Activated naive CD4-positive, alpha-beta T cell treated with anti-CD3 and anti-CD28 coated beads, Interleukin-2, amount 50 U/mL, for 72 hours (primary cell): ENCODE data around the gene TP53AIP1. TPM values are rescaled to one million over a fixed set of nuclear protein-coding genes. Genes with fewer than 3 reads are reported as not detected.

Experiments
- ATAC-seq, 2 donors: fragments of 150-1000 bp; cut with Tn5 transposase; 2 replicates each; pipeline ENCODE4 v1.10.0; 2021; ENCODE audit warnings: mild to moderate bottlenecking in 2 of 2, moderate library complexity in 2 of 2
- DNase-seq, 2 donors: peaks; one replicate each; pipeline ENCODE4 v3.0.0; 2021 to 2022; ENCODE audit warnings: low spot score in 2 of 2
- H3K27ac Mint-ChIP-seq, 2 donors: one replicate each; pipeline ENCODE4 v1.8.0; 2022; ENCODE audit warnings: mild to moderate bottlenecking in 2 of 2, mixed read lengths in 2 of 2
- H3K36me3 Mint-ChIP-seq, 2 donors: one replicate each; pipeline ENCODE4 v1.8.0; 2022; ENCODE audit warnings: mixed read lengths in 2 of 2
- H3K9me3 Mint-ChIP-seq, 2 donors: one replicate each; pipeline ENCODE4 v1.8.0; 2022; ENCODE audit warnings: mixed read lengths in 2 of 2
- total RNA-seq, 2 donors: library from RNA; stranded (reverse); gene quantifications; one replicate each; pipeline ENCODE4 v1.2.3, GENCODE V29; 2022

The TP53AIP1 gene
- total RNA-seq, 2 donors from 2014 or later: not detected

- peak in 1 of 2 donors; percentile 56 for ATAC-seq
- Mint-ChIP-seq H3K9me3 (no peaks in the 10 kb centered on the region), H3K27ac (no peak overlapping the region), H3K36me3 (no peaks in the 10 kb centered on the region)
- DNase-seq: no peak
These were observed 37.9 kb downstream of the TP53AIP1 start for GRCh38 chr11:128904656-128905344.

GRCh38 chr11:128904303-128904655, 38.4 kb downstream of the TP53AIP1 start:
- ATAC-seq: no peak
- no peaks in the 10 kb centered on the region for H3K9me3 Mint-ChIP-seq

GRCh38 chr11:128903248-128904061, 39.2 kb downstream of the TP53AIP1 start:
- no peak for DNase-seq
- Mint-ChIP-seq H3K27ac (no peak overlapping the region), H3K36me3 (no peaks in the 10 kb centered on the region), H3K9me3 (no peaks in the 10 kb centered on the region)
- no peak for ATAC-seq

More at GRCh38 chr11:128904303-128904655, 38.4 kb downstream of the TP53AIP1 start:
- no peak overlapping the region for H3K27ac Mint-ChIP-seq
- DNase-seq: no peak
- no peaks in the 10 kb centered on the region for H3K36me3 Mint-ChIP-seq

GRCh38 chr11:128902515-128903066, 40.1 kb downstream of the TP53AIP1 start:
- ATAC-seq (no peak), DNase-seq (no peak)
- Mint-ChIP-seq H3K27ac (no peak overlapping the region), H3K36me3 (no peaks in the 10 kb centered on the region), H3K9me3 (no peaks in the 10 kb centered on the region)

- no peak for DNase-seq
- H3K27ac Mint-ChIP-seq: no peak overlapping the region
These were observed 40.8 kb downstream of the TP53AIP1 start for GRCh38 chr11:128901653-128902514.

GRCh38 chr11:128900468-128900867, 42.2 kb downstream of the TP53AIP1 start:
- Mint-ChIP-seq H3K36me3 (no peaks in the 10 kb centered on the region), H3K9me3 (no peaks in the 10 kb centered on the region)

More at GRCh38 chr11:128901653-128902514, 40.8 kb downstream of the TP53AIP1 start:
- ATAC-seq: no peak
- no peaks in the 10 kb centered on the region for H3K36me3 Mint-ChIP-seq
- no peaks in the 10 kb centered on the region for H3K9me3 Mint-ChIP-seq

GRCh38 chr11:128898580-128899344, 43.9 kb downstream of the TP53AIP1 start:
- H3K27ac Mint-ChIP-seq: no peak overlapping the region
- ATAC-seq (no peak), DNase-seq (no peak)
- no peaks in the 10 kb centered on the region for H3K36me3 Mint-ChIP-seq
- H3K9me3 Mint-ChIP-seq: no peaks in the 10 kb centered on the region

More at GRCh38 chr11:128900468-128900867, 42.2 kb downstream of the TP53AIP1 start:
- ATAC-seq: no peak
- H3K27ac Mint-ChIP-seq: no peak overlapping the region
- DNase-seq: no peak

- Mint-ChIP-seq H3K9me3 (no peaks in the 10 kb centered on the region), H3K27ac (no peak overlapping the region), H3K36me3 (no peaks in the 10 kb centered on the region)
- DNase-seq (no peak), ATAC-seq (no peak)
These were observed 44.8 kb downstream of the TP53AIP1 start for GRCh38 chr11:128897826-128898225.

GRCh38 chr11:128896356-128896755, 46.3 kb downstream of the TP53AIP1 start:
- DNase-seq (no peak), ATAC-seq (no peak)
- no peaks in the 10 kb centered on the region for H3K36me3 Mint-ChIP-seq
- no peak overlapping the region for H3K27ac Mint-ChIP-seq
- H3K9me3 Mint-ChIP-seq: no peaks in the 10 kb centered on the region

- H3K36me3 Mint-ChIP-seq: no peaks in the 10 kb centered on the region
- no peak overlapping the region for H3K27ac Mint-ChIP-seq
- DNase-seq: no peak
- no peaks in the 10 kb centered on the region for H3K9me3 Mint-ChIP-seq
- ATAC-seq: no peak
These were observed 47.1 kb downstream of the TP53AIP1 start for GRCh38 chr11:128895526-128895925.

- Mint-ChIP-seq H3K27ac (no peak overlapping the region), H3K9me3 (no peaks in the 10 kb centered on the region), H3K36me3 (no peaks in the 10 kb centered on the region)
- DNase-seq (no peak), ATAC-seq (no peak)
These were observed 48.0 kb downstream of the TP53AIP1 start for GRCh38 chr11:128894685-128895084.

- no peak for ATAC-seq
These were observed 48.4 kb downstream of the TP53AIP1 start for GRCh38 chr11:128894286-128894681.

GRCh38 chr11:128893578-128894285, 48.9 kb downstream of the TP53AIP1 start:
- no peak overlapping the region for H3K27ac Mint-ChIP-seq
- H3K9me3 Mint-ChIP-seq: no peaks in the 10 kb centered on the region
- DNase-seq: no peak
- H3K36me3 Mint-ChIP-seq: no peaks in the 10 kb centered on the region
- ATAC-seq: peak in 1 of 2 donors; percentile 18

More at GRCh38 chr11:128894286-128894681, 48.4 kb downstream of the TP53AIP1 start:
- no peak for DNase-seq
- H3K27ac Mint-ChIP-seq: no peak overlapping the region
- H3K36me3 Mint-ChIP-seq: no peaks in the 10 kb centered on the region
- no peaks in the 10 kb centered on the region for H3K9me3 Mint-ChIP-seq

GRCh38 chr11:128892866-128893565, 49.7 kb downstream of the TP53AIP1 start:
- H3K27ac Mint-ChIP-seq: no peak overlapping the region
- H3K9me3 Mint-ChIP-seq: no peaks in the 10 kb centered on the region
- no peaks in the 10 kb centered on the region for H3K36me3 Mint-ChIP-seq
- DNase-seq (peak in 1 of 2 donors; percentile 0), ATAC-seq (no peak)

GRCh38 chr11:128891913-128892398, 50.7 kb downstream of the TP53AIP1 start:
- Mint-ChIP-seq H3K9me3 (no peaks in the 10 kb centered on the region), H3K36me3 (no peaks in the 10 kb centered on the region), H3K27ac (no peak overlapping the region)
- no peak for ATAC-seq
- DNase-seq: peak in 1 of 2 donors; percentile 53
